Sigmoid colon (tissue), 7 donors: ENCODE data around the gene MYH14. TPM values are rescaled to one million over a fixed set of nuclear protein-coding genes. Genes with fewer than 3 reads are reported as not detected.

Source experiments
- DNase-seq: peaks from one replicate; pipeline ENCODE4 v3.0.0-alpha.2; 2019
- H3K27ac ChIP-seq, 4 donors: fragments of 200-600 bp; sonication (generic); one replicate each; pipeline ENCODE4 v1.5.1; 2016 to 2019; ENCODE audit warnings: mild to moderate bottlenecking in 1 of 4
- H3K27me3 ChIP-seq, 3 donors: fragments of 200-600 bp; sonication (generic); one replicate each; pipeline ENCODE4 v1.5.1; 2019; ENCODE audit warnings: mild to moderate bottlenecking in 1 of 3
- H3K36me3 ChIP-seq, 4 donors: fragments of 200-600 bp; sonication (generic); one replicate each; pipeline ENCODE4 v1.5.1; 2016 to 2019
- H3K4me1 ChIP-seq, 4 donors: fragments of 200-600 bp; sonication (generic); one replicate each; pipeline ENCODE4 v1.5.1; 2017 to 2019
- H3K4me3 ChIP-seq, 4 donors: fragments of 200-600 bp; sonication (generic); one replicate each; pipeline ENCODE4 v1.5.1; 2017 to 2019; ENCODE audit warnings: mild to moderate bottlenecking in 2 of 4, moderate library complexity in 1 of 4
- H3K9me3 ChIP-seq, 4 donors: fragments of 200-600 bp in 3 of 4; sonication (generic) in 3 of 4; one replicate each; pipeline versions ENCODE4 v1.5.1 to v1.6.1; 2013 to 2019
- EP300 ChIP-seq, 4 donors: sonication (generic); formaldehyde crosslinking; IDR thresholded peaks; one replicate each; pipeline ENCODE4 v1.6.1; 2017; ENCODE audit warnings: antibody characterized with exemption in 4 of 4
- POLR2A ChIP-seq, 2 donors: fragments of 450-650 bp; IDR thresholded peaks; one replicate each; pipeline ENCODE4 v1.6.1; 2016; ENCODE audit warnings: antibody characterized with exemption in 2 of 2, mild to moderate bottlenecking in 2 of 2, moderate library complexity in 2 of 2
- POLR2AphosphoS5 ChIP-seq, 4 donors: sonication (generic); formaldehyde crosslinking; IDR thresholded peaks; one replicate each; pipeline ENCODE4 v1.6.1; 2017; ENCODE audit warnings: antibody characterized with exemption in 4 of 4
- WGBS, 2 donors: extraction: QIAGEN DNeasy Blood & Tissue Kit; methylation state at CpG; one replicate each; pipeline ENCODE4 v1.1.7; 2013; 5-methylcytosine and 5-hydroxymethylcytosine counted together
- intact Hi-C: fragments of 100-400 bp; cut with DNase I; formaldehyde crosslinking; loops from one replicate; pipeline ENCODE4 v1.15.1; 2023
- polyA plus RNA-seq, 3 donors: library from polyadenylated mRNA; stranded (reverse); fragments of 200-250 nt; gene quantifications; one replicate each; pipeline ENCODE4 v1.2.3, GENCODE V29; 2013
- total RNA-seq, 4 donors: library from RNA; depleted of rRNA; stranded (reverse); fragments of >200 nt; gene quantifications; one replicate each; pipeline ENCODE4 v1.1.0, GENCODE V29; 2016
- TF ChIP-seq, protein P1 (sequence below), 4 experiments: fragments of 450-650 bp in 3 of 4; fragments of 200-600 bp in 1 of 4; IDR thresholded peaks; one replicate each; pipeline ENCODE4 v1.5.1; 2016 to 2019; ENCODE audit warnings: antibody characterized with exemption in 4 of 4, mild to moderate bottlenecking in 3 of 4, moderate library complexity in 2 of 4
- donor health status: healthy with polysubstance abuse.
- donor health status: Bipolar disorder and iron deficiency.
- donor health status: healthy.

MYH14 gene
- total and polyA plus RNA-seq, 7 donors = 0.16 to 479 (median 3.9) TPM

- H3K27ac ChIP-seq = no peak overlapping the region
- TF ChIP-seq POLR2AphosphoS5 (IDR thresholded peaks at IDR 0.05) = no peak
- TF ChIP-seq POLR2A (IDR thresholded peaks at IDR 0.05) = no peak
- TF ChIP-seq EP300 (IDR thresholded peaks at IDR 0.05) = no peak
- TF ChIP-seq, protein P1, sequence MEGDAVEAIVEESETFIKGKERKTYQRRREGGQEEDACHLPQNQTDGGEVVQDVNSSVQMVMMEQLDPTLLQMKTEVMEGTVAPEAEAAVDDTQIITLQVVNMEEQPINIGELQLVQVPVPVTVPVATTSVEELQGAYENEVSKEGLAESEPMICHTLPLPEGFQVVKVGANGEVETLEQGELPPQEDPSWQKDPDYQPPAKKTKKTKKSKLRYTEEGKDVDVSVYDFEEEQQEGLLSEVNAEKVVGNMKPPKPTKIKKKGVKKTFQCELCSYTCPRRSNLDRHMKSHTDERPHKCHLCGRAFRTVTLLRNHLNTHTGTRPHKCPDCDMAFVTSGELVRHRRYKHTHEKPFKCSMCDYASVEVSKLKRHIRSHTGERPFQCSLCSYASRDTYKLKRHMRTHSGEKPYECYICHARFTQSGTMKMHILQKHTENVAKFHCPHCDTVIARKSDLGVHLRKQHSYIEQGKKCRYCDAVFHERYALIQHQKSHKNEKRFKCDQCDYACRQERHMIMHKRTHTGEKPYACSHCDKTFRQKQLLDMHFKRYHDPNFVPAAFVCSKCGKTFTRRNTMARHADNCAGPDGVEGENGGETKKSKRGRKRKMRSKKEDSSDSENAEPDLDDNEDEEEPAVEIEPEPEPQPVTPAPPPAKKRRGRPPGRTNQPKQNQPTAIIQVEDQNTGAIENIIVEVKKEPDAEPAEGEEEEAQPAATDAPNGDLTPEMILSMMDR (IDR thresholded peaks at IDR 0.05) = no peak
- no peak overlapping the region for H3K4me3 ChIP-seq
- 84 to 93% methylated on average over 1 of the region's 1 CpG for WGBS, 2 donors
- intact Hi-C loops = no loop called here
- no peaks in the 10 kb centered on the region for H3K36me3 ChIP-seq
- H3K4me1 ChIP-seq = no peaks in the 10 kb centered on the region
- no peak for DNase-seq
- peaks cover 0 to 9% (median 6%) of the 10 kb centered on the region in 3 donors for H3K27me3 ChIP-seq
- no peaks in the 10 kb centered on the region for H3K9me3 ChIP-seq
Measured at GRCh38 chr19:50213925-50214324, 10.5 kb downstream of the MYH14 start.

DNA sequence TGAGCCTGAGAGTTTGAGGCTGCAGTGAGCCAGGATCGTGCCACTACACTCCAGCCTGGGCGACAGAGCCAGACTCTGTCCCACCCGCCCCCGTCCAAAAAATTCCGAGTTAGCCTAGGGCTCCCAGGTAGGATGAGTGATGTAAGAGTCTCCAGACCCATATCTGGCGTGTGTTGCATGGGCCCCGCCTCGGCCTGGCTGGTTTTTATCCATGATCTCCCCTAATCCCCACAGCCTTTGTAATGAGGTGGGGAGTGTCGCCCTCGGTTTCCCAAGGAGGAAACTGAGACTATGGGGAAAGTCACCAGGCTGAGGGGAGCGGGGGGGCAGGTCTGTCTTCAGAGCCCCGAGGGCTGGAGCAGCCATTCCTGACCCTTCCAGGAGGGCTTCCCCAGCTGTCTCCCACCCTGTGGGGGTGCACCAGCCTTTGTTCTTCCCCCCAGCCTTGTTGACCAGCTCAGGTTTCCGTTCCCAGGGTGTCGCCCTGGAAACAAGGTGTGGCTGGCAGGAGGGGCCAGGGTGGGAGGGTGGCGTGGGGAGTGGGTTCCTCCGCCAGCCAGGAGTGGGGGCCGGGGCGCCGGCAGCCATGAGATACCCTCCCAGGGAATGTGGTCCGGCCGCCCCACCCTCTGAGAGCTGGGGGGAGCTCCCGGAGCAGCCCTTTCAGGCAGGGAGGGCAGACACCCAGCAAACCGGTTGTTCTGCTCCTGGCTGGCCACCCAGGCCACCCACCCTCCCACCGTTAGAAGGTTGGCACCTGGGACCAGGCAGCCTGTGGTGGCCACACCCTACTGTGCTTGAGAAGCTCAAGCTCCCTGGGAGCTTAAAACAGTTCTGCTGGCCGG lies 11.5 kb downstream of the MYH14 start:
- Histone ChIP-seq H3K27me3 (peaks cover 0 to 9% (median 6%) of the 10 kb centered on the region in 3 donors), H3K4me1 (no peaks in the 10 kb centered on the region), H3K27ac (no peak overlapping the region), H3K36me3 (no peaks in the 10 kb centered on the region), H3K9me3 (no peaks in the 10 kb centered on the region), H3K4me3 (no peak overlapping the region)
- intact Hi-C loops = no loop called here
- 12 to 33% methylated on average over 25 of the region's 25 CpGs for WGBS, 2 donors
- TF ChIP-seq POLR2AphosphoS5 (IDR thresholded peaks at IDR 0.05) = no peak
- no peak for TF ChIP-seq EP300 (IDR thresholded peaks at IDR 0.05)
- TF ChIP-seq, protein P1 (IDR thresholded peaks at IDR 0.05) = no peak
- no peak for TF ChIP-seq POLR2A (IDR thresholded peaks at IDR 0.05)
- DNase-seq = no peak

GRCh38 chr19:50215820-50216219 lies 12.4 kb downstream of the MYH14 start:
- 68 to 85% methylated on average over 3 of the region's 3 CpGs for WGBS, 2 donors
- no peaks in the 10 kb centered on the region for H3K36me3 ChIP-seq
- H3K4me1 ChIP-seq = no peaks in the 10 kb centered on the region
- intact Hi-C loops = no loop called here
- no peaks in the 10 kb centered on the region for H3K9me3 ChIP-seq
- TF ChIP-seq, protein P1 (IDR thresholded peaks at IDR 0.05) = no peak
- no peak for TF ChIP-seq EP300 (IDR thresholded peaks at IDR 0.05)
- no peak for TF ChIP-seq POLR2A (IDR thresholded peaks at IDR 0.05)
- TF ChIP-seq POLR2AphosphoS5 (IDR thresholded peaks at IDR 0.05) = no peak
- no peak overlapping the region for H3K4me3 ChIP-seq
- no peak overlapping the region for H3K27ac ChIP-seq
- H3K27me3 ChIP-seq = peaks cover 0 to 9% (median 6%) of the 10 kb centered on the region in 3 donors
- DNase-seq = no peak

- DNase-seq = no peak
- WGBS, 2 donors = 86 to 87% methylated on average over 7 of the region's 7 CpGs
- Histone ChIP-seq H3K36me3 (no peaks in the 10 kb centered on the region), H3K27ac (no peak overlapping the region), H3K9me3 (no peaks in the 10 kb centered on the region), H3K27me3 (peaks cover 0 to 7% (median 4%) of the 10 kb centered on the region in 3 donors), H3K4me3 (no peak overlapping the region), H3K4me1 (no peaks in the 10 kb centered on the region)
- intact Hi-C loops = no loop called here
- TF ChIP-seq, protein P1 (IDR thresholded peaks at IDR 0.05) = no peak
- no peak for TF ChIP-seq POLR2A (IDR thresholded peaks at IDR 0.05)
- TF ChIP-seq POLR2AphosphoS5 (IDR thresholded peaks at IDR 0.05) = no peak
- no peak for TF ChIP-seq EP300 (IDR thresholded peaks at IDR 0.05)
Measured at GRCh38 chr19:50221087-50221486, 17.7 kb downstream of the MYH14 start.
